ENCODE data around the gene TUBD1. TPM values are rescaled to one million over a fixed set of nuclear protein-coding genes. Genes with fewer than 3 reads are reported as not detected.

TUBD1 gene
- total and polyA plus RNA-seq, 2 of the 13 experiments (the other 11 are each of a cell fraction or from before 2014, with no cell fraction given), result 18.2 to 25.9 TPM

- TF ChIP-seq MYNN (CRISPR knock-in tag; IDR thresholded peaks at IDR 0.05; ENCODE audit: low read depth) (0 out of 2 replicates have a peak, but pooled peaks have one; percentile 15), DNMT1 (CRISPR knock-in tag; IDR thresholded peaks at IDR 0.05) (0 out of 2 replicates have a peak, but pooled peaks have one; percentile 6), ZNF335 (CRISPR knock-in tag; IDR thresholded peaks at IDR 0.05) (peak; percentile 37; the same call in 1 of the 2 replicates)
Observed at GRCh38 chr17:59892251-59892923, 356 bp downstream of the TUBD1 start (continued).

GRCh38 chr17:59890720-59891119 lies 2.0 kb downstream of the TUBD1 start:
- TSS peak; percentile 40 for BruUV-seq (replicated peaks)
- TF ChIP-seq FOSL2 (CRISPR knock-in tag; IDR thresholded peaks at IDR 0.05), result peak; percentile 69
- TF ChIP-seq, protein P1, sequence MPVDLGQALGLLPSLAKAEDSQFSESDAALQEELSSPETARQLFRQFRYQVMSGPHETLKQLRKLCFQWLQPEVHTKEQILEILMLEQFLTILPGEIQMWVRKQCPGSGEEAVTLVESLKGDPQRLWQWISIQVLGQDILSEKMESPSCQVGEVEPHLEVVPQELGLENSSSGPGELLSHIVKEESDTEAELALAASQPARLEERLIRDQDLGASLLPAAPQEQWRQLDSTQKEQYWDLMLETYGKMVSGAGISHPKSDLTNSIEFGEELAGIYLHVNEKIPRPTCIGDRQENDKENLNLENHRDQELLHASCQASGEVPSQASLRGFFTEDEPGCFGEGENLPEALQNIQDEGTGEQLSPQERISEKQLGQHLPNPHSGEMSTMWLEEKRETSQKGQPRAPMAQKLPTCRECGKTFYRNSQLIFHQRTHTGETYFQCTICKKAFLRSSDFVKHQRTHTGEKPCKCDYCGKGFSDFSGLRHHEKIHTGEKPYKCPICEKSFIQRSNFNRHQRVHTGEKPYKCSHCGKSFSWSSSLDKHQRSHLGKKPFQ (CRISPR knock-in tag; IDR thresholded peaks at IDR 0.05; ENCODE audit: insufficient replicate concordance), result no peak
- TF ChIP-seq HINFP (CRISPR knock-in tag; IDR thresholded peaks at IDR 0.05; ENCODE audit: low read depth), result no peak
- TF ChIP-seq CEBPB (IDR thresholded peaks at IDR 0.05; ENCODE audit: borderline replicate concordance, low read depth, low read length), result peak; percentile 46; the same call in 1 of the 2 replicates
- no peak for TF ChIP-seq PRPF4 (IDR thresholded peaks at IDR 0.05; ENCODE audit: low read depth, low read length, poor library complexity, severe bottlenecking)
- TF ChIP-seq SAP130 (CRISPR knock-in tag; IDR thresholded peaks at IDR 0.05; ENCODE audit: low read depth), result peak; percentile 38; the same call in 1 of the 2 replicates
- in situ Hi-C loops (cut with HindIII; ENCODE audit: extremely low pct_ligation_motif_present, low pct_unique_long_range_greater_than_20kb) (no loop called here), intact Hi-C loops (cut with micrococcal nuclease; ENCODE audit: unreplicated experiment) (loop anchor here (5.0 kb wide), 1 partner anchor 43 kb away; no protein-coding TSS in a partner anchor)
- peaks cover 4 to 9% of the 10 kb centered on the region in 2 experiments; a peak in 4 of 5 replicates for H3K36me3 ChIP-seq (replicated peaks in 1 of 2; ENCODE audit: control insufficient read depth in 1 of 2, insufficient read depth in 2 of 2, low read length in 2 of 2)
- no peaks in the 10 kb centered on the region; a peak in 1 of 5 replicates for H3K27me3 ChIP-seq (ENCODE audit: control insufficient read depth in 1 of 2, insufficient read depth in 2 of 2, low read length in 2 of 2)
- peaks cover 11% of the 10 kb centered on the region; the same call in 1 of the 2 replicates for H4K20me1 ChIP-seq (ENCODE audit: insufficient read depth, low read length)
- H3K79me2 ChIP-seq (ENCODE audit: insufficient read depth, low read length), result peaks cover 47% of the 10 kb centered on the region
- H3K4me1 ChIP-seq (ENCODE audit: insufficient read depth, low read length), result peaks cover 36% of the 10 kb centered on the region
- DNase-seq (ENCODE audit: low spot score) (peak; percentile 61), FAIRE-seq (no peak), ATAC-seq (no peak)
- no peaks in the 10 kb centered on the region for H3K9me3 ChIP-seq (ENCODE audit: low read length)
- peak overlapping the region; percentile 89 for H3K4me2 ChIP-seq (ENCODE audit: low read depth, low read length)
- no peak overlapping the region for H3K27ac ChIP-seq (ENCODE audit: extremely low read length, insufficient read depth, low read length)
- H2AFZ ChIP-seq (ENCODE audit: low read length), result no peak overlapping the region
- CTCF ChIA-PET (ENCODE audit: low intra/inter-chr PET ratio, low total read pairs), result no interaction called here
- 91% methylated on average over 2 of the region's 2 CpGs for WGBS (ENCODE audit: low lambda C conversion rate)
- 0 out of 2 replicates have a peak overlapping the region, but pooled peaks have one; percentile 6 for H3K9ac ChIP-seq (ENCODE audit: insufficient read depth, low read depth, low read length)
- H3K4me3 ChIP-seq (replicated peaks in 1 of 3; ENCODE audit: insufficient read depth in 1 of 3, low read depth in 2 of 3, low read length in 3 of 3), result no peak overlapping the region
- POLR2A ChIA-PET, result no interaction called here
